GM04504 (cell line): ENCODE measurements around the gene KLK14.

Source experiments
- DNase-seq: peaks from one replicate; pipeline ENCODE4 v3.0.0-alpha.2; 2012; ENCODE audit warnings: low read depth

KLK14 gene

GRCh38 chr19:51086153-51086850 lies 3.6 kb upstream of the KLK14 start:
- no peak for DNase-seq

- no peak for DNase-seq
These were observed 1.8 kb upstream of the KLK14 start for GRCh38 chr19:51084505-51084904.

GRCh38 chr19:51083783-51084182 lies 1.1 kb upstream of the KLK14 start:
- no peak for DNase-seq

GRCh38 chr19:51083181-51083580 lies 494 bp upstream of the KLK14 start:
- no peak for DNase-seq

GRCh38 chr19:51081476-51081875 lies 1.2 kb downstream of the KLK14 start:
- DNase-seq, result no peak

GRCh38 chr19:51079481-51080110 lies 3.1 kb downstream of the KLK14 start:
- DNase-seq, result no peak

- no peak for DNase-seq
These were observed 4.0 kb downstream of the KLK14 start for GRCh38 chr19:51078731-51079130.

GRCh38 chr19:51078104-51078503 lies 4.6 kb downstream of the KLK14 start:
- DNase-seq, result no peak

GRCh38 chr19:51076631-51077213 lies 6.0 kb downstream of the KLK14 start:
- no peak for DNase-seq

- DNase-seq, result no peak
These were observed 6.7 kb downstream of the KLK14 start for GRCh38 chr19:51075998-51076397.

GRCh38 chr19:51071095-51071405 lies 11.6 kb downstream of the KLK14 start:
- DNase-seq, result no peak

GRCh38 chr19:51070334-51071094 lies 12.2 kb downstream of the KLK14 start:
- DNase-seq, result no peak

GRCh38 chr19:51066393-51067186 lies 16.1 kb downstream of the KLK14 start:
- no peak for DNase-seq

- no peak for DNase-seq
These were observed 17.3 kb downstream of the KLK14 start for GRCh38 chr19:51065221-51065960.

- DNase-seq, result no peak
These were observed 18.0 kb downstream of the KLK14 start, which contains the start of gene KLK13 for GRCh38 chr19:51064534-51065220. Gene KLK13 (minus strand): TSS chr19:51065092. CDS start chr19:51065067, 25 bp downstream.

GRCh38 chr19:51063664-51064063 lies 19.0 kb downstream of the KLK14 start:
- DNase-seq, result no peak

- DNase-seq, result no peak
These were observed 21.7 kb downstream of the KLK14 start for GRCh38 chr19:51060973-51061372.

GRCh38 chr19:51060336-51060735 lies 22.4 kb downstream of the KLK14 start:
- DNase-seq, result no peak

GRCh38 chr19:51059715-51060114 lies 23.0 kb downstream of the KLK14 start:
- DNase-seq, result no peak

- DNase-seq, result no peak
These were observed 26.8 kb downstream of the KLK14 start for GRCh38 chr19:51055866-51056265.

- no peak for DNase-seq
These were observed 35.7 kb downstream of the KLK14 start for GRCh38 chr19:51047031-51047335.
